ENCODE data around the gene PAIP1. TPM values are rescaled to one million over a fixed set of nuclear protein-coding genes. Genes with fewer than 3 reads are reported as not detected.

PAIP1 gene
- total RNA-seq, 1 donor from 2014 or later, result 95.5 TPM

DNA sequence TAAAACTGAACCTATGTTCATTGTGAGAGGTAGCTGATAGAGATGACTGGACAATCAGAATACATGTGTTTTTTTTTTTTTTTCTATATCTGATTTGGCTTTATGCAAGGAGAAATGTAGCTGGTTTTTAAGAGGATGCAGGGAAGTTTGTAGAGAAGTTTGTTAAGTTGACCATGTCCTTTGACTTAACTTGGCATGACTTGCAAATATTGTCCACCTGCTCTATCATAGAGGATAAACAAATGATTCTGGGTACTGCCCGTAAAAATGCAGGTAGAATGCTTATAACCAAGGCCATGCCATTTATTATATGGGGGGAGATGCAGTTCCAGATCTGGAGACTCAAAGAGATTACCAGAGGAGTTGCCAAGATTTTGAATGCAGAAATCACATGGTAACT is 32.4 kb upstream of the PAIP1 start:
- Mint-ChIP-seq H3K4me1 (ENCODE audit: unreplicated experiment) (no peaks in the 10 kb centered on the region), H3K27me3 (peaks cover 6% of the 10 kb centered on the region), H3K36me3 (peaks cover 6% of the 10 kb centered on the region), H3K4me3 (no peak overlapping the region), H3K27ac (no peak overlapping the region), H3K9me3 (no peaks in the 10 kb centered on the region)
- TF ChIP-seq, protein P1, sequence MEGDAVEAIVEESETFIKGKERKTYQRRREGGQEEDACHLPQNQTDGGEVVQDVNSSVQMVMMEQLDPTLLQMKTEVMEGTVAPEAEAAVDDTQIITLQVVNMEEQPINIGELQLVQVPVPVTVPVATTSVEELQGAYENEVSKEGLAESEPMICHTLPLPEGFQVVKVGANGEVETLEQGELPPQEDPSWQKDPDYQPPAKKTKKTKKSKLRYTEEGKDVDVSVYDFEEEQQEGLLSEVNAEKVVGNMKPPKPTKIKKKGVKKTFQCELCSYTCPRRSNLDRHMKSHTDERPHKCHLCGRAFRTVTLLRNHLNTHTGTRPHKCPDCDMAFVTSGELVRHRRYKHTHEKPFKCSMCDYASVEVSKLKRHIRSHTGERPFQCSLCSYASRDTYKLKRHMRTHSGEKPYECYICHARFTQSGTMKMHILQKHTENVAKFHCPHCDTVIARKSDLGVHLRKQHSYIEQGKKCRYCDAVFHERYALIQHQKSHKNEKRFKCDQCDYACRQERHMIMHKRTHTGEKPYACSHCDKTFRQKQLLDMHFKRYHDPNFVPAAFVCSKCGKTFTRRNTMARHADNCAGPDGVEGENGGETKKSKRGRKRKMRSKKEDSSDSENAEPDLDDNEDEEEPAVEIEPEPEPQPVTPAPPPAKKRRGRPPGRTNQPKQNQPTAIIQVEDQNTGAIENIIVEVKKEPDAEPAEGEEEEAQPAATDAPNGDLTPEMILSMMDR (conservative IDR thresholded peaks at IDR 0.05), result no peak
- DNase-seq (ENCODE audit: extremely low spot score, unreplicated experiment), result no peak

DNA sequence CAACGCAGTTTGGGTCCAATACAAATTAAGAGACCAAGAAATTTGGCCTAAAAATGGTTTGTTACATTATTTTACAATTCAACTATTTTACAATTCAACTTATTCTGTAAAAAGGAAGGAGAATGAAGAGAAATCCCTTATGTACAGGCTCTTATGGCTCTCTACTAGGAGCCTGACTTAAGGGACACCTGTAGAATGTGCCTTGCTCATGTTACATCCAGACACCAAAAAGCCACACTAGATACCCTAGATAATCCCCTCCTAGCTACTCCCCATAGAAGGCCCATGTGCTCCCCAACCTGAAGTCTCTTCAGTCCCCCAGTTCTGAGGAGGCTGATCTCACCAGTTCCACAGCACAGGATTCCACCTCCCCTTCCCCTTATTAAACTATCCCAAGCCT is 32.0 kb upstream of the PAIP1 start:
- H3K4me3 Mint-ChIP-seq, result no peak overlapping the region
- no peak overlapping the region for H3K27ac Mint-ChIP-seq
- DNase-seq (ENCODE audit: extremely low spot score, unreplicated experiment), result no peak
- no peaks in the 10 kb centered on the region for H3K4me1 Mint-ChIP-seq (ENCODE audit: unreplicated experiment)
- no peaks in the 10 kb centered on the region for H3K9me3 Mint-ChIP-seq
- TF ChIP-seq, protein P1 (conservative IDR thresholded peaks at IDR 0.05), result no peak
- peaks cover 6% of the 10 kb centered on the region for H3K36me3 Mint-ChIP-seq
- H3K27me3 Mint-ChIP-seq, result peaks cover 6% of the 10 kb centered on the region

DNA sequence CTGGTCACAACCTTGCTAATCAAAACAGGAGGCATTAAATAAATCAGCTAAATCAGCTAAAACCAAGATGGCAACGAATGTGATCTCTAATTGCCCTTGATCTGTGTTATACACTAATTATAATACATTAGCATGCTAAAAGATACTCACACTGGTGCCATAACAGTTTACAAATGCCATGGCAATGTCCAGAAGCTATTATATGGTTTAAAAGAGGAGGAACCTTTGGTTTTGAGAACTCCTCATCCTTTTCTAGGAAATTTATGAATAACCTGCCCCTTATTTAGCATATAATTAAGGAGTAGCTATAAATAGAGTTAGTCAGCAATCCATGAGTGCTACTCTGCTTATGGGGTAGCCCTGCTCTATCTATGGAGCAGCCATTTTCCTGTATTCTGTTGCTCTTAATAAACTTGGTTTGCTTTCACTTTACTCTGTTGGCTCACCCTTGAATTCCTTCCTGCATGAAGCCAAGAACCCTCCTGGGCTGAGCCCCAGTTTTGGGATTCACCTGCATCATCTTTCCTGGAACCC is 27.4 kb upstream of the PAIP1 start:
- TF ChIP-seq, protein P1 (conservative IDR thresholded peaks at IDR 0.05), result no peak
- Mint-ChIP-seq H3K27ac (no peak overlapping the region), H3K9me3 (no peaks in the 10 kb centered on the region), H3K27me3 (peaks cover under 1% of the 10 kb centered on the region), H3K4me3 (no peak overlapping the region), H3K36me3 (peaks cover 15% of the 10 kb centered on the region), H3K4me1 (ENCODE audit: unreplicated experiment) (peaks cover 5% of the 10 kb centered on the region)
- DNase-seq (ENCODE audit: extremely low spot score, unreplicated experiment), result no peak

DNA sequence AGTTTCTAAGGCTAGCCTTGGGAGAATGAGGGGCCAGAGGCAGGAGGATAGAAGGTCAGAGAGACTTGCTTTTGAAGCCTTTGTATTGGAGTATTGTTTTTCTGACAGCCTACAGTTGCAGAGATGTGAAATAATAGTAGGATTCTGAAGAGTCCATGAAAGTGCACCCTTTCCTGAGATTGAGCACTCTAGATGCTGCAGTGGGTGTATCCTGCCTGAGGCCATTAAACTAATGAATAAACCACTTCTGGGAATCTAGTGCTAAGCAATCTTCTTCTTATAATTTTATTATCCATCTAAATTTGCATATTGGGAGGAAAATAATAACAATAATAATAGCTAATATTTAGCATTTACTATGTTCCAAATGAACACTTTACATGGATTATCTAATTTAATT is 26.8 kb upstream of the PAIP1 start:
- H3K36me3 Mint-ChIP-seq, result peaks cover 15% of the 10 kb centered on the region
- no peak overlapping the region for H3K27ac Mint-ChIP-seq
- DNase-seq (ENCODE audit: extremely low spot score, unreplicated experiment), result no peak
- no peaks in the 10 kb centered on the region for H3K9me3 Mint-ChIP-seq
- H3K4me1 Mint-ChIP-seq (ENCODE audit: unreplicated experiment), result peaks cover 5% of the 10 kb centered on the region
- H3K27me3 Mint-ChIP-seq, result no peaks in the 10 kb centered on the region
- TF ChIP-seq, protein P1 (conservative IDR thresholded peaks at IDR 0.05), result no peak
- no peak overlapping the region for H3K4me3 Mint-ChIP-seq

DNA sequence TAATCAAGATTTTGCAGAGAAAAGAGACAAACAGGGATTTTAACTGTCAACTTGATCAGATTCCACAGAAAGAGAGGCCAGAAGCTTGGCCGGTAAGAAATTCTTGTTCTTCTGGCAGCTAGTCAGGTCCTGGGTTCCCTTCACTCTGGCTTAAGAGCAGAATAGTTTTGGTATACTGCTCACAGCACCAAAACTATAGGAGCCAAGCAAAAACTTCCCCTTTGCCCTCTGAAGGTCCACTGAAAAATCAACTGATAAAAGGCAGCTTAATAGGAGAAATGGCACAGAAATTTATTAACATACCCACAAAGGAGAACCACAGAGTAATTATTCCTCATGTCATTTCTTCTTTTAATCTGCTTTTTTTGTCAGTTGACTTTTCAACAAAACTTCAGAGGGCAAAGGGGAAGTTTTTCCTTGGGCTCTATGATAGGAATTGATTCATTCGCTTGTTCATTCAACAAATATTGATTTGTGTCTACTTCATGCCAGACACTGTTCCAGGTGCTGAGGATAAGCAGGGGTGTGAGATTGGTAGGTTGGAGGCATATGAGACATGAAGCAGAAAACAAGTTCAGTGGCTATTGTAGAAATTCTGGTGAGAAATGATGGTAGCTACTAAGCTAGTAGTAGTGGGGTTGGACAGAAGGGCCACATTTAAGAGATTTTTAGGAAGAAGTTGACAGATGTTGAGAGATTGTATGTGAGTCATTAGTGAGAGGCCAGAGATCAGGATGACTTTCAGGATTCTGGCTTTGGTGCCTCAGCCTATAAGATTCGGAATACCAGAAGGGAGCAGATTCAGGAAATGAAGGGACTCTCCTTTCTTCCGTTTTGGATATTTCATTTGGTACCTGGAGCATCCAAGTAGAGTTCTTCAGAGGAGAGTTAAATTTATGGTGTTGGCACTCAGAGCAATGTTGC is 25.5 kb upstream of the PAIP1 start:
- peaks cover 5% of the 10 kb centered on the region for H3K4me1 Mint-ChIP-seq (ENCODE audit: unreplicated experiment)
- TF ChIP-seq, protein P1 (conservative IDR thresholded peaks at IDR 0.05), result no peak
- H3K27ac Mint-ChIP-seq, result no peak overlapping the region

More for the DNA sequence above, 25.5 kb upstream of the PAIP1 start:
- DNase-seq (ENCODE audit: extremely low spot score, unreplicated experiment), result no peak
- peaks cover 15% of the 10 kb centered on the region for H3K36me3 Mint-ChIP-seq
- H3K9me3 Mint-ChIP-seq, result no peaks in the 10 kb centered on the region
- H3K4me3 Mint-ChIP-seq, result no peak overlapping the region
- H3K27me3 Mint-ChIP-seq, result no peaks in the 10 kb centered on the region

Data from type B pancreatic cell (in vitro differentiated cells).